ENCODE measurements around the gene RELN.

DNA sequence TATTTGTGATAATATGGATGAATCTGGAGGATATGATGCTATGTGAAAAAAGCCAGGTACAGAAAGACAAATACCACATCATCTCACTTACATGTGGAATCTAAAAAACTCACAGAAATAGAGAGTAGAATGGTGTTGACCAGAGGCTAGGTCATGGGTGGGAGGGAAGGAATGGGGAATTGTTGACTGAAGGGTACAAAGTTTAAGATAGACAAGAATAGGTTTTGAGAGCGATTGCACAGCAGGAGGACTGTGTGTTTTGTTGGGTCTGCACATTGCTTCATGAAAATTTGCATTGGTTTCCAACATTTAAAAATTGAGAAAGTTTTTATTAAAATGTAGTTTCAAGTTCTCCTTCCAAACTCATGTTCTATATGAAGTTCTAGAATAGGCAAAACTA, 551.8 kb downstream of the RELN start:
- no peak for TF ChIP-seq SIN3A (IDR thresholded peaks at IDR 0.05; ENCODE audit: borderline replicate concordance, insufficient read depth, low read depth, low read length)
- TF ChIP-seq, protein P1, sequence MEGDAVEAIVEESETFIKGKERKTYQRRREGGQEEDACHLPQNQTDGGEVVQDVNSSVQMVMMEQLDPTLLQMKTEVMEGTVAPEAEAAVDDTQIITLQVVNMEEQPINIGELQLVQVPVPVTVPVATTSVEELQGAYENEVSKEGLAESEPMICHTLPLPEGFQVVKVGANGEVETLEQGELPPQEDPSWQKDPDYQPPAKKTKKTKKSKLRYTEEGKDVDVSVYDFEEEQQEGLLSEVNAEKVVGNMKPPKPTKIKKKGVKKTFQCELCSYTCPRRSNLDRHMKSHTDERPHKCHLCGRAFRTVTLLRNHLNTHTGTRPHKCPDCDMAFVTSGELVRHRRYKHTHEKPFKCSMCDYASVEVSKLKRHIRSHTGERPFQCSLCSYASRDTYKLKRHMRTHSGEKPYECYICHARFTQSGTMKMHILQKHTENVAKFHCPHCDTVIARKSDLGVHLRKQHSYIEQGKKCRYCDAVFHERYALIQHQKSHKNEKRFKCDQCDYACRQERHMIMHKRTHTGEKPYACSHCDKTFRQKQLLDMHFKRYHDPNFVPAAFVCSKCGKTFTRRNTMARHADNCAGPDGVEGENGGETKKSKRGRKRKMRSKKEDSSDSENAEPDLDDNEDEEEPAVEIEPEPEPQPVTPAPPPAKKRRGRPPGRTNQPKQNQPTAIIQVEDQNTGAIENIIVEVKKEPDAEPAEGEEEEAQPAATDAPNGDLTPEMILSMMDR (IDR thresholded peaks at IDR 0.05) = no peak

Measured in Panc1 (cell line).